K562 (cell line): ENCODE results near the gene LRRC61. TPM values are rescaled to one million over a fixed set of nuclear protein-coding genes. Genes with fewer than 3 reads are reported as not detected.

ENCODE experiments used
- DIDO1 ChIP-seq: fragments of 450-650 bp; IDR thresholded peaks from 2 replicates; pipeline ENCODE4 v1.6.1; 2016; ENCODE audit warnings: low read depth, missing biosample characterization, missing genetic modification characterization
- EGR1 ChIP-seq: fragments of 450-650 bp; conservative IDR thresholded peaks from 2 replicates; pipeline ENCODE4 v1.6.1; 2017; ENCODE audit warnings: mild to moderate bottlenecking
- KAT7 ChIP-seq: sonication (generic); formaldehyde crosslinking; IDR thresholded peaks from 2 replicates; pipeline ENCODE4 v1.8.0; 2022; ENCODE audit warnings: missing genetic modification reagents, mild to moderate bottlenecking, borderline replicate concordance
- NCOA4 ChIP-seq: fragments of 450-650 bp; IDR thresholded peaks from 2 replicates; pipeline ENCODE4 v1.6.1; 2018; ENCODE audit warnings: mild to moderate bottlenecking; ENCODE audit not compliant: partially characterized antibody
- NR1H2 ChIP-seq: sonication (generic); formaldehyde crosslinking; IDR thresholded peaks from 2 replicates; pipeline ENCODE4 v1.4.0; 2020; ENCODE audit warnings: mild to moderate bottlenecking, missing genetic modification reagents
- NUFIP1 ChIP-seq: fragments of 450-650 bp; IDR thresholded peaks from 2 replicates; pipeline ENCODE4 v1.6.1; 2018; ENCODE audit not compliant: partially characterized antibody
- PHB2 ChIP-seq: fragments of 450-650 bp; IDR thresholded peaks from 2 replicates; pipeline ENCODE4 v1.6.1; 2017; ENCODE audit warnings: low read depth
- SLC30A9 ChIP-seq: fragments of 250-450 bp; sonication (Bioruptor Pico); IDR thresholded peaks from 2 replicates; pipeline ENCODE4 v1.8.0; 2022; ENCODE audit warnings: mild to moderate bottlenecking, moderate library complexity
- SP1 ChIP-seq: sonication (generic); formaldehyde crosslinking; IDR thresholded peaks from 2 replicates; pipeline ENCODE4 v1.8.1; 2022; ENCODE audit warnings: mild to moderate bottlenecking, missing genetic modification reagents
- STAT6 ChIP-seq: sonication (generic); formaldehyde crosslinking; IDR thresholded peaks from 2 replicates; pipeline ENCODE4 v1.8.1; 2023; ENCODE audit warnings: mild to moderate bottlenecking, missing genetic modification reagents
- TAF15 ChIP-seq: fragments of 200-400 bp; formaldehyde crosslinking; IDR thresholded peaks from 2 replicates; pipeline ENCODE4 v1.6.1; 2017; ENCODE audit warnings: mild to moderate bottlenecking, low read depth, low read length, moderate library complexity
- THRA ChIP-seq: fragments of 450-650 bp; IDR thresholded peaks from 2 replicates; pipeline ENCODE4 v1.6.1; 2017; ENCODE audit warnings: mild to moderate bottlenecking, moderate library complexity
- VEZF1 ChIP-seq: fragments of 200-800 bp; sonication (Bioruptor generic); IDR thresholded peaks from 2 replicates; pipeline ENCODE4 v1.6.1; 2017; ENCODE audit warnings: missing genetic modification characterization, missing compliant biosample characterization
- ZNF280B ChIP-seq: fragments of 250-450 bp; sonication (Bioruptor Pico); IDR thresholded peaks from 2 replicates; pipeline ENCODE4 v1.5.1; 2021; ENCODE audit warnings: mild to moderate bottlenecking
- ZNF586 ChIP-seq: fragments of 450-650 bp; formaldehyde crosslinking; conservative IDR thresholded peaks from 2 replicates; pipeline ENCODE4 v1.4.0; 2020; ENCODE audit warnings: mild to moderate bottlenecking, moderate library complexity
- ZNF592 ChIP-seq: fragments of 450-650 bp; IDR thresholded peaks from 2 replicates; pipeline ENCODE4 v1.6.1; 2017; ENCODE audit warnings: antibody characterized with exemption, mild to moderate bottlenecking
- polyA plus RNA-seq, 8 experiments: library from polyadenylated mRNA; depleted of rRNA in 4 of 8; stranded (reverse) in 5 of 8; unstranded in 3 of 8; fragments of >200 nt; fragmentation: Nextera tagmentation in 2 of 8; fragmentation: Illumina TruSeq in 1 of 8; extraction: Ambion mirVana in 2 of 8; extraction: Trizol in 1 of 8; gene quantifications; 2 replicates each; pipeline versions ENCODE4 v1.2.1 to v1.2.3, GENCODE V29; 2011 to 2014; ENCODE audit warnings: inconsistent platforms in 1 of 8, missing spikeins in 1 of 8
- total RNA-seq, 7 experiments: library from RNA; depleted of rRNA in 6 of 7; stranded (reverse); fragments of >200 nt in 6 of 7; fragmentation: Illumina TruSeq in 2 of 7; extraction: Trizol in 2 of 7; gene quantifications; 2 replicates each; pipeline versions ENCODE4 v1.2.1 to v1.2.3, GENCODE V29; 2011 to 2021; ENCODE audit warnings: low replicate concordance in 1 of 7

Gene LRRC61
- total and polyA plus RNA-seq, 9 of the 15 experiments (the other 6 are each of a cell fraction or from before 2014, with no cell fraction given), result 1.3 to 55.2 (median 35.2) TPM

GRCh38 chr7:150369748-150370501, 46.8 kb downstream of the LRRC61 start (continued):
- TF ChIP-seq KAT7 (CRISPR knock-in tag) (0 out of 2 replicates have a peak, but pooled peaks have one; percentile 9), ZNF586 (no peak), SP1 (CRISPR knock-in tag) (peak; percentile 66; the same call in 1 of the 2 replicates), NUFIP1 (no peak), THRA (no peak), DIDO1 (tag) (no peak), PHB2 (no peak), TAF15 (no peak), ZNF280B (CRISPR knock-in tag) (no peak), STAT6 (CRISPR knock-in tag) (0 out of 2 replicates have a peak, but pooled peaks have one; percentile 75), EGR1 (peak; percentile 17; the same call in 1 of the 2 replicates), ZNF592 (no peak), VEZF1 (no peak), NCOA4 (no peak), SLC30A9 (no peak), NR1H2 (CRISPR knock-in tag) (no peak)
